Keratinocyte (primary cell): ENCODE measurements around the gene PRKAR1B.

Experiments used
- EZH2 ChIP-seq: IDR thresholded peaks from one replicate; pipeline ENCODE4 v1.6.1; 2012; ENCODE audit warnings: inconsistent platforms, mild to moderate bottlenecking, low read length, moderate library complexity
- TF ChIP-seq, protein P1 (sequence below), 3 experiments: IDR thresholded peaks in 1 of 3; conservative IDR thresholded peaks in 1 of 3; optimal IDR thresholded peaks in 1 of 3; 2 replicates in 2 of 3; 3 replicates in 1 of 3; pipeline versions ENCODE3 to v1.5.1; 2011; ENCODE audit warnings: low read length in 3 of 3, mild to moderate bottlenecking in 3 of 3, moderate library complexity in 2 of 3, control low read depth in 1 of 3, inconsistent platforms in 1 of 3; ENCODE audit not compliant: insufficient read depth in 2 of 3; ENCODE audit errors: extremely low read depth in 1 of 3

DNA sequence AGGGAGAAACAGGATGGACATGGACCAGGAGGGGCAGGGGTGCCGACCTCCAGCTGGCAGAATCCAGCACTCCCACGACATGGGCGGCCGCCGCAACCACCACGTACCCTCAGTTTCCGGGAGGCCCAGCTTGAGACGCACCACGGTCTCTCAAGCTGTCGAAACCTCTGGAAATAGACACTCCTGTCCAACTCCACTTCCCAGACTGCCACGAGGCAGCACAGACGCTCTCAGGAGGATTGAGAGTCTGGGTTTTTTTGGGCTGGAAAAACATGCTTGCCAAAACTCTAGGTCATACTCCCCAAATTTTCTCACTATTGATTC is 169.6 kb downstream of the PRKAR1B start:
- TF ChIP-seq, protein P1, sequence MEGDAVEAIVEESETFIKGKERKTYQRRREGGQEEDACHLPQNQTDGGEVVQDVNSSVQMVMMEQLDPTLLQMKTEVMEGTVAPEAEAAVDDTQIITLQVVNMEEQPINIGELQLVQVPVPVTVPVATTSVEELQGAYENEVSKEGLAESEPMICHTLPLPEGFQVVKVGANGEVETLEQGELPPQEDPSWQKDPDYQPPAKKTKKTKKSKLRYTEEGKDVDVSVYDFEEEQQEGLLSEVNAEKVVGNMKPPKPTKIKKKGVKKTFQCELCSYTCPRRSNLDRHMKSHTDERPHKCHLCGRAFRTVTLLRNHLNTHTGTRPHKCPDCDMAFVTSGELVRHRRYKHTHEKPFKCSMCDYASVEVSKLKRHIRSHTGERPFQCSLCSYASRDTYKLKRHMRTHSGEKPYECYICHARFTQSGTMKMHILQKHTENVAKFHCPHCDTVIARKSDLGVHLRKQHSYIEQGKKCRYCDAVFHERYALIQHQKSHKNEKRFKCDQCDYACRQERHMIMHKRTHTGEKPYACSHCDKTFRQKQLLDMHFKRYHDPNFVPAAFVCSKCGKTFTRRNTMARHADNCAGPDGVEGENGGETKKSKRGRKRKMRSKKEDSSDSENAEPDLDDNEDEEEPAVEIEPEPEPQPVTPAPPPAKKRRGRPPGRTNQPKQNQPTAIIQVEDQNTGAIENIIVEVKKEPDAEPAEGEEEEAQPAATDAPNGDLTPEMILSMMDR (optimal IDR thresholded peaks at IDR 0.05 in 1 of 3, IDR thresholded peaks at IDR 0.05 in 1 of 3, conservative IDR thresholded peaks at IDR 0.05 in 1 of 3; ENCODE audit: extremely low read depth in 1 of 3, insufficient read depth in 2 of 3, low read length in 3 of 3), result no peak
- TF ChIP-seq EZH2, result no peak
